ENCODE results near the gene PKN3.

DNA sequence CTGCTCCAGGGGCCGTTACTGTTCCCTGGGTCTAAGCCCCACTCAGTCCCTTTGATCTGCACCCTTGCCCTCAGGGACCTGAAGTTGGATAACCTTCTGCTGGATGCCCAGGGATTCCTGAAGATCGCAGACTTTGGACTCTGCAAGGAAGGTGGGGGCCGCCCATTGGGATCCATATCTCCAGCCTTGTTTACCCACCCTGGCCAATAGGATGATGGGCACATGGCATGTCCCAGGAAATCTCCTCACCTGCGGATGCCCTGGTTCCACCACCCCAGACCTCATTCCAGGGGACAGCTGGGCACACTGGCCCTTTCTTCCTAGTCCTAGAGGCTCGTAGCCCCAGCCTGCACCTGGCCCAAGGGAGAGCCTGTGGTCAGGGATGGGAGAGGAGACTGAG lies 16.2 kb downstream of the PKN3 start:
- TF ChIP-seq CTCF (optimal IDR thresholded peaks at IDR 0.05 in 1 of 3, IDR thresholded peaks at IDR 0.05 in 1 of 3, conservative IDR thresholded peaks at IDR 0.05 in 1 of 3; ENCODE audit: extremely low read depth in 1 of 3, insufficient read depth in 2 of 3, low read length in 3 of 3) (no peak), EZH2 (IDR thresholded peaks at IDR 0.05; ENCODE audit: low read length) (no peak)
